ENCODE data around the gene ZMIZ1.

ZMIZ1 gene

DNA sequence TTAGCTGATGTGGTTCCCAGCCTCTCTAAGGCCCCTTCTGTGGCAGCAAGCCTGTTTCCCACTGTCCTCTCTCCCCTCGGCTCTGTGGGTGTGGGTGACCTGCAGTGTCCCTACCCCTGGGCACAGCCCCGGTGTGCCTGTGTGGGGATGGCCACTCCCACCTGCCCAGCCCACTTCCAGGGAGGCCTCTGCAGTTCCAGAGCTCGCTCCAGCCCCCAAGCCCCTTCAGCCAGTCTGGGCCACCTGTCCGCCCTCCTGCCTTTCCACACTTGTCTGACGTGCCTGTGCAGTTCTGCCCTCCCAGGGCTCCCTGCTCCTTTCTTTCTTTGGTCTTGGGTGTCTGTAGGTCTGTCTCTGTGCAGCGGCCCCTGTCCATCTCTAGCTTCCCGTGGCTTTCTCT lies 151.5 kb downstream of the ZMIZ1 start:
- H3K27ac ChIP-seq: no peak overlapping the region
- no peak for TF ChIP-seq ZFX (IDR thresholded peaks at IDR 0.05)
- TF ChIP-seq, protein P1, sequence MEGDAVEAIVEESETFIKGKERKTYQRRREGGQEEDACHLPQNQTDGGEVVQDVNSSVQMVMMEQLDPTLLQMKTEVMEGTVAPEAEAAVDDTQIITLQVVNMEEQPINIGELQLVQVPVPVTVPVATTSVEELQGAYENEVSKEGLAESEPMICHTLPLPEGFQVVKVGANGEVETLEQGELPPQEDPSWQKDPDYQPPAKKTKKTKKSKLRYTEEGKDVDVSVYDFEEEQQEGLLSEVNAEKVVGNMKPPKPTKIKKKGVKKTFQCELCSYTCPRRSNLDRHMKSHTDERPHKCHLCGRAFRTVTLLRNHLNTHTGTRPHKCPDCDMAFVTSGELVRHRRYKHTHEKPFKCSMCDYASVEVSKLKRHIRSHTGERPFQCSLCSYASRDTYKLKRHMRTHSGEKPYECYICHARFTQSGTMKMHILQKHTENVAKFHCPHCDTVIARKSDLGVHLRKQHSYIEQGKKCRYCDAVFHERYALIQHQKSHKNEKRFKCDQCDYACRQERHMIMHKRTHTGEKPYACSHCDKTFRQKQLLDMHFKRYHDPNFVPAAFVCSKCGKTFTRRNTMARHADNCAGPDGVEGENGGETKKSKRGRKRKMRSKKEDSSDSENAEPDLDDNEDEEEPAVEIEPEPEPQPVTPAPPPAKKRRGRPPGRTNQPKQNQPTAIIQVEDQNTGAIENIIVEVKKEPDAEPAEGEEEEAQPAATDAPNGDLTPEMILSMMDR (conservative IDR thresholded peaks at IDR 0.05): no peak

DNA sequence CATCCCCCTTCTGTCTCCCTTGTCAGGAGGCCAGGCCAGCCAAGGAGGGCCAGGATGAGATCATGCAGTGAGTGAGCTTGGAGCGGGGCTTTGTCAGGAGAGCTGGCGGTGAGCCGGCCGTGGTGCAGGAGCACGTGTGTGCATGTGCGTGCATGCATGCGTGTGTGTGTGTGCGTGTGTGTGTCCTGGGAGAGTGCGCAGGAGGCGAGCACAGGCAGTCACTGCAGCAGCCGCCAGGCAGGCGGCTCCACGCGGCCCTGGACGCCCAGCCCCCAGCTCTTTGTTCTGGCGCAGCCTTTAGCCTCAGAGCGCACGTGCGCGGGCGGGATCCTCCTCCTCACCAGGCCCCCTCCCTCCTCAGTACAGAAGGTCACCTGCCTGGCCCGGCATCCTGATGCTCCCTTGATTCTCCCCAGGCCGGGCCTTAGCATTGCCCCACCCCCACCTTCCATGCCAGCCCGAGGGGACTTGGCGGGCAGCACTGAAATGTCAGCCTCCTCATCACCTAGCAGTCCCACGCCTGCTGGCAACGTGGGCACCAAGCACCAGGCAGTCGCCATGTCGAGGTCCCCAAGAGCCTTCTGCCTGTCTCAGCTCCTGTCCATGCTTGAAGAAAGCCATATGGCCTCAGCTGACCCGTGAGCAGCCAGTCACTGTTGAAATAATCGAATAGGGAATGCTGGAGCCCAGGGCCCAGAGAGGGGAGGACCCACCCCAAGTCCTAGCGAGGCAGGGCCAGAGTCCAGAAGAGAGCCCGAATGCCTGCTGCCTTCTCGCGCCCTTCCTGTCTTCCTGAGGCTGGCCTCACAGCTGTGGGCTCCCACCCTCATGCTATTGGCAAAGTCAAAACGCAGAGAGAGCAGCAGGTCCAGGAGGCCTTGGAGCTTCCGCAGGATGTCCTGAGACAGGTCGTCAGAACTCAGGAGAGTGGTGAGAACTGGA lies 152.6 kb downstream of the ZMIZ1 start:
- no peak overlapping the region for H3K27ac ChIP-seq

DNA sequence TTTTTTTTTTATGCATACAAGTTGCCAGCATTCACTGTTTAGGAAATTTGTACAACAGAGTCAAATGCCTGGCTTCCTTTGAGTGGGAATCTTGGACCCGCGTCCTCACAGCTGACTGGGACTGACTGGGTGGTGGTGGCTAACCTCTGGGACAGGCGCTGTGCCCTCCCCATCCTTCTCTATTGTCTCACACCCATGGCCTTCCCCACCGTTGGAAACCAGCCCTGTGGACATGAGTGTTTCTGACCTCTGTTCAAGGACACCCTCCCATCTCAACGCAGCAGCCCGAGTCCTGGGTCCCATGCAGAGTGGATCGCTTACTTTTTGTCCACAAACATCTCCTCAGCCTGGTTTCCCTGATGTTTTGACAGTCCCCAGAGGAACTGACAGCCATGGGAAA lies 153.4 kb downstream of the ZMIZ1 start:
- no peak for TF ChIP-seq ZFX (IDR thresholded peaks at IDR 0.05)
- TF ChIP-seq, protein P1 (conservative IDR thresholded peaks at IDR 0.05): no peak
- H3K27ac ChIP-seq: no peak overlapping the region

More for the DNA sequence above, 152.6 kb downstream of the ZMIZ1 start:
- no peak for TF ChIP-seq ZFX (IDR thresholded peaks at IDR 0.05)
- TF ChIP-seq, protein P1 (conservative IDR thresholded peaks at IDR 0.05): no peak

DNA sequence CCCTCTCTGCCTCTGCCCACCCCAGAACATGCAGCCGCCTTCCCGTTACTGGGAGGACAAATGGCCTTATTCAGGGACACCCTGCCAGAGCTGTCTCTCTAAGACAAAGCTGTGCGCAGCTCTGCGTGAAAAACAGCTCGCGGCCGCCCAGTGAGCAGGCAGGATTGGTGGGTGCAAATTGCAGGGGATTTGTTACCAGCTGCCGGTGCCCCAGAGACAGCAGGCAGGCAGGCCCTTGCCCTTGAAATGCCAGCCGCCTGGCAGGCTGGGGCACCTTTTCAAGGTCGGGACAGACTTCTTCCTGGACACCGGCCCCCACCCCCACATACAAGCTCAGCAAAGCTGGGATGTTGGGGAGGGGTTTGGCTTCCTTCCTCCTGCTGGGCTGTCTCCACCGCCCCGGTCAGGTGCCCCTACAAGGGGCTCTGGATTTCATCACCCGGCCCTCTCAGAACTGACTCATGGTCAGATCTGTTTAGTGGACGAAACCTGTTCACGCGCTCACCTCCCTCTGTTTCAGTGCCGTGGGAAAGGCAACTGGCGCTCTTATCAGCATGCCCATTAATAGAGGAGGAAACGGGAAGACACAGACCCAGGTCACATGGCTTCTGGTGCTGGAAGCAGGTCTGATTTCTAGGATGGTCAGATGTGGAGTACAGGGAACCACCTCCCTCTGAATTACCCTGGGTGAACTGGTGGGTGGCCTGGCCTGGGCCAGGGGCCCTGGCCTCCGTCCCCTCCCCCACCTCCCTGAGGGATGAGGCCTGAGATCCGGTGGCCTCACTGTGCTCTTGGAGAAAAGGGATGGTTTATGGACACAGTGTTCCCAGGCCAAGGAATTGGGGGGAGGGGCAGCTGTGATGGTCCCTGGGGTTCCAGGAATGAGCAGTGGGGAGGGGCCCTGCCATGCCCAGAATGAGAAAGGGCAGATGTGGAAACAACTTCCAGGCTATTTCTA lies 154.6 kb downstream of the ZMIZ1 start:
- H3K27ac ChIP-seq: no peak overlapping the region

DNA sequence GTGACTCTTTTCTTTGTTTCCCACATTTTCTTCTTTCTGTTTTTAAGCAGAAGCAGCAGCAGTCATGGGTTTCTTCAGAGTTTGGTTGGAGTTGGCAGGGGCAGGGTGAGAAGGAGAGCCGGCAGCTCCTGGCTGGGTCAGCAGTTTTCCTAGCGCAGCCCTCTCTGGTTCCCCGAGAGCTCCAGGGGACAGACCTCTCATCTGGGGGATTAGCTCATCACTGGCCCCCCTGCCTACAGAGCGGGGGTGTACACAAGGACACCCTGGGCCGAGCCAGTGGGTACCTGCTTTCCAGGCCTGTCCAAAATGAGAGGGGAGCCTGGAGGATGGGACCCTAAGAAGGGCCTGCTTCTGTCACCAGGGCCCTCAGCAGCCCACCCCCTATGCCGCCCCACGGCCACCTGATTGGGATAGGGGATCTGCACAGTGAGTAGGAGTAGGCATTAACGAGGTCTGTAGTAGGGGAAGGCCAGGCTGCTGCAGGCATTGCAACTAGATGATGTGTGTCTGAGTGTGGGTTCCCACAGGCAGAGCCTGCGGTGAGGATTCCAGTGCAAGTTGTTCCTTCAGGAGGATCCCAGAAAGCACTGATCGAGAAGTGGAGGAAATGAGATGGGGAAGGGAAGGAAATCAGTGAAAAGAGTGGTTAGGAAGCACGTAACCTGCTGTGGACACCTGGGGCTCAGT lies 155.6 kb downstream of the ZMIZ1 start:
- TF ChIP-seq, protein P1 (conservative IDR thresholded peaks at IDR 0.05): no peak
- TF ChIP-seq ZFX (IDR thresholded peaks at IDR 0.05): no peak
- no peak overlapping the region for H3K27ac ChIP-seq

More for the DNA sequence above, 154.6 kb downstream of the ZMIZ1 start:
- TF ChIP-seq ZFX (IDR thresholded peaks at IDR 0.05): no peak
- TF ChIP-seq, protein P1 (conservative IDR thresholded peaks at IDR 0.05): no peak

DNA sequence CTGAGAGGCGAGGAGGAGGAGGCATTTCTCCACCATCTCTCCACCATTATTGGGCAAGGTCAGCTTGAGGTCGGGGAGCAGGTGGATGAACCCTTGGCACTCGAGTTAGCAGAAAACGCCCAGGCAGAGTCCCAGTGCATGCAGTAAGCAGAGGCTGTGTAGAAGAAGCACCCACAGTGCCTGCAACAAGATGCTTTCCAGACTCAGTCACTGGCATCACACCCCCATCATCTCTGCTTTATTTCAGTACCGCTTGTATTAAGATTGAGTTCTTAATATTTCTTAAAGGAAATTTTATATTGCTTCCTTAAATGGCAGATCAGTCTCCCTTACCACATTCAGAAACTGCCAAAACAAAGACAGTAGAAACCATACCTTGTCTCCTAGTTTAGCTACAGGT lies 156.2 kb downstream of the ZMIZ1 start:
- no peak for TF ChIP-seq ZFX (IDR thresholded peaks at IDR 0.05)
- TF ChIP-seq, protein P1 (conservative IDR thresholded peaks at IDR 0.05): no peak
- H3K27ac ChIP-seq: no peak overlapping the region
